HG03045 (cell line): ENCODE results near the gene TALDO1.
A peak's percentile ranks its signal among the peaks of the same experiment; 100 is the strongest.

ENCODE experiments used
- ATAC-seq: cut with Tn5 transposase; IDR thresholded peaks from one replicate; pipeline ENCODE4 v1.9.1; 2021; ENCODE audit warnings: mild to moderate bottlenecking, moderate library complexity; ENCODE audit not compliant: unreplicated experiment

Gene TALDO1

DNA sequence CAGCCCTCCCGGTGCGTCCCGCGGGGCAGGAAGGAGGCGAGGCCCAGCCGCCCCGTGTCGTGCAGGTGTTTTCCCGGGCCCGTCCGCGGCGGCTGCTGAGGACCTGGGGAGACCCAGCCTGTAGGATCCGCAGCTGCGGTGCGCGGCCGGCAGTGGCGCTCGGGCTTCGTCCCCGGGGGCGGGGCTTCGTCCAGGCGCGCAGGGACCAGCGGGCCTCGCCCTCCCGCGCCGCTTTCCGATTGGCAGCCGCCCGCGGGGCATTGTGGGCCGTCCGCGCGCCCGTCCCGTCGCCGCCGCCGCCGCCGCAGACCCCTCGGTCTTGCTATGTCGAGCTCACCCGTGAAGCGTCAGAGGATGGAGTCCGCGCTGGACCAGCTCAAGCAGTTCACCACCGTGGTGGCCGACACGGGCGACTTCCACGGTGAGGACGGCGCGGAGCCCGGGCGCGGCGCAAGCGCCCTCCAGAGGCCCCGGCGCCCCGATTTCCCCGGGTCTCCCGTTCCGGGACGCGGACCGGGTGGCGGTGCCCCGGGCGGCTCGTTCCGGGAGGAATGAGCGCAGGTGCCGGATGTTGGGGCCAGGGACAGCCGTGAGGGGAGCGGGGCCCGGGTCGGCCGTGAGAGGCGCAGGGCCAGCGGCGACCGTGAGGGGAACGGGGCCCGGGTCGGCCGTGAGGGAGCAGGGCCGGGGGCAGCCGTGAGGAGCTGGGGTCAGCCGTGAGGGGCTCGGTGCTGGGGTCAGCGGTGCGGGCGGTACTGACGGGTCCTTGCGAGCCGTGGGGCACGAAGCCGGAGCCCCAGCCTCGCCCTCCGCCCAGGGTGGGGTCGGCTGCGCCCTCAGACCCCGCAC lies at the start of gene TALDO1:
Gene TALDO1, plus strand, starts transcription at position 307 of the 849 bp plus-strand sequence. Its CDS starts 18 bp downstream, at position 325.
- ATAC-seq, result peak; percentile 89

DNA sequence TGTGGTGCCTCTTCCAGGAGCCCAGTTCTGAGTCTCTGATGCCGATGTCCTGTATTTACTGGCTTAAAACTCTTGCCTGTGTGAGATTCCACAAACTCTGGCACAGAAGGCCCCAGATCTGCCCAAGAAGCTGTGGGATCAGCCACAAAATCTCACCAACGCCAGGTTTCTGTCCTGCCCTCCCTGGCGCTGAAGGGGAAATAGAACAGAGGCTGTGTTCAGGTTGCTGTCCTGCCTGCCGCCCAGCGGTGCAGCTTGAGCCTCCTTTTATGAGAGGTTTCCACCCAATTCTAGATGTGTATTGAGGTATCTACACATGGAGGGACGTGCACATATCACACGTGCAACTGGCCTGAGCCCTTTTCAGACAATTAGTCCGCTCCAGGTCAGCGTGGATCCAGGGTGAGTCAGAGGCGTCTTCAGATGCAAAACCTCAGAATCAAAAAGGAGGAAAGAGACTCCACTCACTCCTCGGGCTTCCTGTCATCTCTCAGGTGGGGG lies 49.4 kb upstream of the TALDO1 start:
- no peak for ATAC-seq

DNA sequence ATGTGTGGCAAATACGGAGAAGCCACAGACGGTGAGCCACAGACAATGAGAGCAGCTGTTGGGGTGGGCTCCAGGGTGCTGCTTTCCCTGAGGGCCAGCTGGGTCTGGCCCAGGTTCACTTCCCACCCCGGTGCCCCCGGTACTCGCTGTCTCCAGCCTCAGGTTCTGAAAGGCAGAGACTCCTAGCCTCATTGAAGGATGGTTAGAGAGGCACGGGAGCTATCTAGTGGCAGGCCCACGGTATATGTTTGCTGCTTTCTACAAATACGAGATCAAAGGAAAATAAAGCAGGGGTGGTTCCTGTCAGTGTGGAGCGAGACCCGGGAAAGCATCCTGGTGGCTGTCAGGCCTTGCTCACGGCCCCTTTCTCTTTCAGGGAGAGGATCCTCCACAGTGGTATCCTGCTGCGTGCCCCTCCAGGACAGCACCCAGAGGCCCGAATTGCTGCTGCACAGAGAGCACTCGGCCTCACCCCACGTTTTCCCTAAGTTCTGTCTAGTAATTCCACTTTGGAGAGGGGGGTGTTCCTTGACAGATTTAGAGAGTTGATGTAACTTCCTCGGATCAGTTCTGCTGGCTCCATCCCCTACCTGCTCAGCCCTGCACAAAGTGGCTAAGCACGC lies 48.7 kb upstream of the TALDO1 start:
- ATAC-seq, result no peak

DNA sequence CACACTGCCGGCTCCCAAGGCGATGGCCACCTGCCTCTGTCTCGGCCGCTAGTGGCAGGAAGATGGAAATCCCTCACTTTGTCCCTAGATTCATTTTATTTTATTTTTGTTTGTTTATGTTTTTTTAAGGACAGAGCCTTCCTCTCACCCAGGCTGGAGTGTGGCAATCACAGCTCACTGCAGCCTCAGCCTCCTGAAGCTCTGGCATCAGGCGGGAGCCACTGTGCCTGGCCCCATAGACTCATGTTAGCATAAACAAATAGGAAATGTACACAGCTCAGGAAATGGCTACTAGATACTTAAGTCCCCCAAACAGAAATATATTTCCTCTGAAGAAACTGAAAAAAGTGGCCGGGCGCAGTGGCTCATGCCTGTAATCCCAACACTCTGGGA lies 48.2 kb upstream of the TALDO1 start:
- no peak for ATAC-seq

DNA sequence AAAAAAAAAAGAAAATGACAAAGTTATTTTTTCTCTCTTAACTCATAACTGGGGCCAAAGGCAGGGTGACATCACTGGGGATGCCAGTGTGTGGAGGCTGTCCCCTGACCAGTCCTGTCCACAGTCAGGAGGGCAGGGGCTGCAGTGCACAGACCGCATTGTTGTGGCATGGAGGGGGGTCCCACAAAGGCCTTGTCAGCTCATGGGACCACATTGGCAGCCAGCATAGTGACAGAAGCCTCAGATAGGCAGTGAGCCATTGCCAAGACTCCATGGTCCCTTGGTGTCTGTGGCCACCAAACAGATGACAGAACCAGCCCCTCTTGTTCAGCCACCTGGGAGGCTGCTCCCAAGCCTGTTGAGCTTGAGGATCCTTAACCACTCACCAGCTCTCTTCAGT lies 47.5 kb upstream of the TALDO1 start:
- no peak for ATAC-seq

DNA sequence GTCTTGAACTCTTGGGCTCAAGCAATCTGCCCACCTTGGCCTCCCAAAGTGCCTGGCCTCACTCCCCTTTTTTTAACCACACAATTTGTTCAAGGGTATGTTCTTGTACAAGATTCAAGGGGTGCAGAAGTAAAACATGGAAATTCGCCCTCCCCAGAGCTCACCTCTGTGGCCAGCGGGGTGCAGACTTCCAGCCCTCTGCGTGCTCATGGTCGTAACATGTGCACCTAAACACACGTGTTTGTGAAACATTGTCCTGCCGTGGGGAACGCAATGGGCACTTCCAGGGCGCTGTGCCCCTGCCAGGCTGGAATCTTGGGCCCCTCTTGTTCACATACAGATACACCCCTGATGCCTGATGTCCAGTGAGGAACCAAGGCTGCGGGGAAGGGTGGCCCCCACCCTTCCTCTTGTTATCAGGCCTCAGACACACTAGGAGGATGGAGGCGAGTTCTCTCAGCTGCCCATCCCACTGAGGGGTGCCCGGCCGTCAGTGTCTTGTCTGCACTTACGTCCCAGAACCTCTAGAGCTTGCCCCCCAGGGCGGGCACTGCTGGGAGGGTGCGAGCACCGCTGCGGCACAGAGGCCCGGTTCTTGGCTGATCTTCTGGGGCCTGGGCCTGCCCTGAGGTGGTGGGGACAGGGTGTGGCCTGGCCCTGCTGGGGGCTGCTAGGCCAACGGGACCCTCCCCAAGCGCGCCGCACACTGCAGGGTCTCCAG lies 45.4 kb upstream of the TALDO1 start:
- ATAC-seq, result no peak

DNA sequence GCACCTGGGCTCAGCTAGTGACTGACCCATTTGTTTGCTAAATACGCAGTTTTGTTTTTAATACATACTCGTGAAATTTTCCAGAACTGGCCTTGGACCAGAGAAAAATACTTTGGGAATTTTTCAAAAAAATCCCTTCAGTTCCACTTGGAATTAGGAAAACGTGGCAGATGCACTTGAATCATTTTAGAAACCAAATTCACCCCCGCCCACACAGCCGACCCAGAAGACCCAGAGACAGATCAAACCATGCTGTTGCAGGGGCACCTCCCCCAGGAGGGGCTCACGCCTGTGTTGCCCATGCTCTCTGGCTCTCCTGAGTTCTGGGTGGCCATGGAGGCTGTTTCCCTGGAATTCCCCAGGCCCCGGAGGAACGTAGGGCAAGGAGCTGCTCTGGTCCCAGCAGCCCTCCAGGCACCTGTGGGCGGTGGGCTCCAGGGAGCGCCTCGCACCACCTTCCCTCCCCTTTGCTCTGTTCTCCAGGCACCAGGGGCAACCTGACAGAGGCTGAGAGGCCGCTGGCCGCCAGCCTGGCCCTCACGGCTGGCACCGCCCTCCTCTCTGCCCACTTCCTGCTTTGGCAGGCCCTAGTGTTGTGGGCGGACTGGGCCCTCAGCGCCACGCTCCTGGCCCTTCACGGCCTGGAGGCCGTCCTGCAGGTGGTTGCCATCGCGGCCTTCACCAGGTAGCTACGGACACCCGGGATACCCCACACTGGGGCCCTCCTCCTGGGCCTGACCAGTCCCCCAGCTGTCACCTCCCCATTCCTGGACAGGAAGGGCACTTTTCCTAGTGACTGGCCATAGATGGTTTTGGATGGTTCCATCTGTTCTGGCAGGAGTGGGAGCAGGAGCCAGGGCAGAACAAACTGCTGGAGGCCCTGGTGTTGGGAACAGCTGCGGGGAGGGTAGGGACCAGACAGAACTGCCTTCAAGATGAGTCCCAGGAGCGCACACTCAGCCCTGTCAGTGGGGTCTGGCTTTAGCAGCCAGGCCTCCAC lies 44.5 kb upstream of the TALDO1 start:
- no peak for ATAC-seq

DNA sequence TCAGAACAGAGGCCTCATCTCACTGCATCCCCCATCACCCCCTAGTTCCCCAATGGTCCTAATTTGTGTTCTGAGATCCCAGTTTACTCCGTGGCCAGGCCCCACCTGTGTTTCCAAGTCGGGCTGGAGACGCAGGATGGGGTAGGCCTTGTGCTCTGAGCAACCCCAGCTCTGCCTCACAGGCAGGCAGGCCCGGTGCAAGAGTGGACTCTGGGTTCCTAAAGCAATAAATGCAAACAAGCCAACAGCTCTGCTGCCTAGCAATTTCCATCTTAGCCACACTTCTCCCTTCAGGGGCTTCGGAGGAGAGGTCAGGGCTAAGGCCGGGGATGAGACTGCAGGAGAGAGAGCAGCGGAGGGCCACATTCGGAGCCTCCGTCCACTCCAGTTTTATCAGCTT lies 43.8 kb upstream of the TALDO1 start:
- ATAC-seq, result no peak

DNA sequence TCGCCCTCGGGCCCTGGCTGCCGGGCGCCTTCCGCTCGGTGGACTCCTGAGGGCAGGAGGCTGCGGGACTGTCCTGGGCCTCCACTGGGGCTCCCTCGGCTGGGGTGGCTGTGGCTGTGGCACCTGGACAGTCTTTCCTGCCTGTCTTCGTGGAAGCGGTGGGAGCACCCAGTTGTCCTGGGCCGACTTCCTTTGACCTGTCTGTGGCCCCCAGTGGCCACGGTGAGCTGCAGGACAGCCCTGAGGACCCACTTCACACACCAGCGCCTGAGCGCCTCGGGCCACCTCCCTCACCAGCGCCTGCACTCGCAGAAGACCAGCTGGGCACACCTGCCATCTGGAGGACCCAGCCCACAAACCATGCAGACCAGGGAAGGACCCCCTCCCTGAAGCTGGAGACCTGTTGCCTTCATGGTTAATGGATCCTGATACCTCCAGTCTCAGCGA lies 43.0 kb upstream of the TALDO1 start:
- no peak for ATAC-seq

DNA sequence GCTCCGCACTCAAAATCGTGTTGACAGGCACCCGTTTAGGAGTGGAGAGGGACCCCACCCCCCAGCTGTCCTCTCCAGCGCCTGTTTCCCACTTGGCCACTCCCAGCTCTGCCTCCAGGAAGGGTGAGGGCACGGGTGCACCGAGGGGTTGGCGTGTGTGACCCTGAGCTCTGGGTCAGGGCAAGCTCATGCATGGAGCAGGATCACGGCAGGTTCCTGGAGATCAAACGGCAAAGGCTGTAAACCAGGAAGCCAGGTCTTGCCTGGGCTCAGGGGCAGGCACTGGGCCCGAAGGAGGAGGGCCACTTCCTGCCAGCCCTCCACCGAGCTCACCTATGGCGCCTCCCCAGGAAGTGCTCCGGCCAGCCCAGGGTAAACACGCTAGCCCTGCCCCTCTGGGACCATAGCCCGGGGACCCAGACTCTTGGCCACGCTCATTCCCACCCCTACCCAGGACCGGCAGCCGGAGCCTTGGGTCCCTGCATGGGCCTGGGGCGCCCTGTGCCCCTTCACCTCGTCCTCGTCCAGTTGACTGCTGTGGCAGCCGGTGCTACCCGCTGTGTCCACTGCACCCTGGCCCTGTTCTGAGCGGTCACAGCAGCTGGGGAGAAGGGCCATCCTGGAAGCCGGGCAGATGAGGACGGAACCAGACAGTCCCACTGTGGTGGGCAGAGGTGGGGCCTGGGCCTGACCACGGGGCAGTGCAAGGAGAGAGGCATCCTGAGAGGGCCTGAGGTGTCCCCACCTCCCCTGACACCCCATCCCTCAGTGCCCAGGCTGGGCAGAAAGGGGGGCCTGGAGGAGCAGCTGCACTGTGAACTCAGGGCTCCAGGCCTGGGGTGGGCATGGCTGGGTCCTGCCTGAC lies 42.3 kb upstream of the TALDO1 start:
- no peak for ATAC-seq

DNA sequence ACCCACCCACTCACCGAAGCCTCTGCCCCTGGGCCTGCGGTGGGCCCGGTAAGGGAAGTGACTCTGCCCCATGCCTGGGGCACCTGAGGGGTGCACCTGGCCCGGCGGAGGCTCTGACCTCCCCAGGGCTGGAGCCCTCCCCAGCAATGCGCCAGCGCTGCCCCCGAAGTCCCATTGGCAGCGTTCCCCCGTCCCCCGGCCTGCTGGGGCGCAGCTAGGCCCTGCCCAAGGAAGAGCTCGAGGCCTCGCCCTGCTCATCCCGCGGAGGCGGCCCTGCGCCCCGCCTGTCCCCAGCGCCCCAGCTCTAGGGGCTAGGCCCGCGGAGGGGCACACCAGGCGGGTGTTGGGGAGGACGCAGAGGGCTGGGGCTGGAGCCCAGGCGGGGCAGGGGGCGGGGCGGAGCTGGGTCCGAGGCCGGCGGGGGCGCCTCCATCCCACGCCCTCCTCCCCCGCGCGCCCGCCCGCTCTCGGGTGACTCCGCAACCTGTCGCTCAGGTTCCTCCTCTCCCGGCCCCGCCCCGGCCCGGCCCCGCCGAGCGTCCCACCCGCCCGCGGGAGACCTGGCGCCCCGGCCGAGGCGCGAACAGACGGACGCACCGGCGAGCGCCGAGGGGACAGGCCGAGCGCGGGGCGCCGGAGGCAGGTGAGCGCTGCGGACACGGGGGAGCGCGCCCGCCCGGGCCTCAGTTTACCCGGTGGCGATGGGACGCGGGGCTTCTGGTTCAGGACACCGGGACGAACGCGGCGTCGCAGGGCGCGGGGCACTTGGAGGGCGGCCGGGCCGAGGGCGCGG lies 41.4 kb upstream of the TALDO1 start, which contains the start of gene EPS8L2:
Gene EPS8L2, plus strand, starts transcription at position 586 of the 793 bp plus-strand sequence. CDS start 3,177 bp downstream, outside the sequence.
- ATAC-seq, result no peak

DNA sequence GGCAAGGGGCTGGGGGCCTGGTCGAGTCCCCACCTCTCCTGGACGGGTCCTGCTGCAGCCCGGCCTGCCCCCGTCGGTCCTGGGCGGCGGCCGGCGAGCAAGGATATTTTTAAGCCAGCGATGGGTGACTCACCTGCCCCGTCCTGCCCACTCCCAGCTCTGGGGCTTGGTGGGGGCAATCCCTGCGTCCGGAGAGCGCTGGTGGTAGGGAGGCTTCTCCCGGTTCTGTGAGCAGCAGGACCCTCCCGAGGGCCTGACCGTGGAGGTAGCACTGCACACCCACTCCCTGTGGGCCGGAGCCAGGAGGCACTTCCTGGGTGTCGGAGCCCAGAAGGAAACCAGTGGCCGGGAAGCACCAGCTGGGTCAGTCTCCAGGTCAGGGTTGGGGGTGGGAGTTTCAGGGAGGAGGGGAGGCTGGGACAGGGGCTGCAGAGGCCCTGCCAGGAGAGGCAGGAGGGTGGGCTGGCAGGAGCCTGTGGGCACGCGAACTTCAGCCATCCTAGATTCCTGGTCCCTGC lies 40.8 kb upstream of the TALDO1 start:
- ATAC-seq, result no peak

DNA sequence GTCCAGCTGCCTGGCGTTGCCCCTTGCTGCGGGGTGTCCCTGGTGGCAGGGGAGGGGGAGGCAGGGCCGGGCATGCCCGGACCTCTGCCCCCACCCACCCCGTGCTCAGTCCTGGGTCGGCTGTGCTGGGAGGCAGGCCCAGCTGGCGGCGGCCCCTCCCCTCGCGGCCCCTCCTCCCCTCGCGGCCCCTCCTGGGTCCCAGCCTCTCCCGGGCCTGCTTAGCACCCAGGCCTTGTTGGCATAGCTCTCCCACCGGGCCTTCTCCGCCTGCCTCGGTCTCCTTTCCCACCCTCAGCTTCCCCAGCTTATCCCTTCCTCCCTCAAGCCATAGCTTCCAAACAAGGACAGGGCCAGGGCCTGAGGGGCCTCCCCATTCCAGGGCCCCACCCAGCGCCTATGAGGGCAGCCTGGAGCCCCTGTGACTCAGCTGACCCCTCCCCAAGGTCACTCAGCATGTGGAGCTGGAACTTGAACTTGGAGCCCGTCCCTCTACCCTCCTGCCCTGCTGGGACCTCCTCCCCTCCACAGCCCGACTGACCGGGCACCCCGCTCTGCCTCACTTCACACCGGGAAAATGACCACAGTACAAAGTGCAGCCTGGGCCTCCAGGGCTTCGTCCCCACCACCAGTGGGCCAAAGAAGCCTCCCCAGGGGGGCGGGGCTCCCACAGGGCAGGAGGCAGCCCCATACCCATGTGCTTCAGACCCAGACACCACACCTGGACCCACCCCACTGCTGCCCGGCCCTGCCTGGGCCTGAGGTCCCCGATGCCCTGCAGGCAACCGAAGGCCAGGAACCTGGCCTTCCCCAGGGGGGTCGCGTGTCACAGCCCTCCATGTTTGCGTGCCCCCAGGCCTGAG lies 40.1 kb upstream of the TALDO1 start:
- no peak for ATAC-seq

DNA sequence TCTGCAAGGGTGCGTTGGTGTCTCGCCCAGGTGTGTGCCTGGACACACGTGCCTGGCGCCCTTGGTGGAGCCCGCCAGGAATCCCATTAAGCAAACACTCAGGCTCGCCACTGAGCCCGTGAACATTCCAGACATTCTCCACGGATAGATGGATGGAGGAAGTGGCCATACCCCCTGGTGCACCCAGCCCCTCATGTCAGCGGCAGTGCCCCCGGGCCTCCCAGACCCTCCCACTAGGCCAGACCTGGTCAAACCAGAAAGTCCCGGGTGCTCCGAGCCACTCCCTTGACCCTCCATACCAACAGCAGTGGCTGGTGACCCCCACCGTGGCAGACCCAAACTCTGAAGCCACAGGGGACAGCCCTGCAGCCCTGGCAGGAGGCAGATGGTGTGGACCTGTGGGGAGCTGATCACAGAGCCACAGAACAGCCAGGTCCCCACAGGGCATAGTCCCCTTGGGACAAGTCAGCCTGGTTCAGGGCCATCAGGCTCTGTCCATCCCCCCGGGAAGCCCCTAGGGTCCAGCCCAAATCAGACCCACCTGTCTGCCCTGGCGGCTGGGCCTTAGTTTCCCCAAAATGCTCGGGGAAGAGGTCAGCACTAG lies 39.3 kb upstream of the TALDO1 start:
- ATAC-seq, result no peak

DNA sequence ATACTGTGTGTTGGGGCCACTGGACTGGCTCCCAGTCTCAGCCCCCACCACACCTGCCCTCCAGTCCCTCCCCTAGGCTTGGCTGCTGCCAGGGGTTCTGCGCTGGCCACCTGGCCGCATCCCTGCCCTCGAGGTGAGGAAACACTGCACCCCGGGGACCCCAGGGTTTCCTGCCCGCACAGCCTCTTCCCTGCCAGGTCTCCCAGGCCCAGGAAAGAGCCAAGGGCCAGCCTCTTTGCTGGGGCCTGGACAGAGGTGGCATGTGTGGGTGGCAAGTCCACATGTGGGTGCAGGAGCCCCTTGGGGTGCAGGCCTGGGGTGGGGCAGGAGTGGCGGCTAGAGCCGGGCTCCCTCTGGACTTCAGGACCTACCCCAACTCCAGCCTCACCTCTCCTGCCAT lies 38.8 kb upstream of the TALDO1 start:
- no peak for ATAC-seq

DNA sequence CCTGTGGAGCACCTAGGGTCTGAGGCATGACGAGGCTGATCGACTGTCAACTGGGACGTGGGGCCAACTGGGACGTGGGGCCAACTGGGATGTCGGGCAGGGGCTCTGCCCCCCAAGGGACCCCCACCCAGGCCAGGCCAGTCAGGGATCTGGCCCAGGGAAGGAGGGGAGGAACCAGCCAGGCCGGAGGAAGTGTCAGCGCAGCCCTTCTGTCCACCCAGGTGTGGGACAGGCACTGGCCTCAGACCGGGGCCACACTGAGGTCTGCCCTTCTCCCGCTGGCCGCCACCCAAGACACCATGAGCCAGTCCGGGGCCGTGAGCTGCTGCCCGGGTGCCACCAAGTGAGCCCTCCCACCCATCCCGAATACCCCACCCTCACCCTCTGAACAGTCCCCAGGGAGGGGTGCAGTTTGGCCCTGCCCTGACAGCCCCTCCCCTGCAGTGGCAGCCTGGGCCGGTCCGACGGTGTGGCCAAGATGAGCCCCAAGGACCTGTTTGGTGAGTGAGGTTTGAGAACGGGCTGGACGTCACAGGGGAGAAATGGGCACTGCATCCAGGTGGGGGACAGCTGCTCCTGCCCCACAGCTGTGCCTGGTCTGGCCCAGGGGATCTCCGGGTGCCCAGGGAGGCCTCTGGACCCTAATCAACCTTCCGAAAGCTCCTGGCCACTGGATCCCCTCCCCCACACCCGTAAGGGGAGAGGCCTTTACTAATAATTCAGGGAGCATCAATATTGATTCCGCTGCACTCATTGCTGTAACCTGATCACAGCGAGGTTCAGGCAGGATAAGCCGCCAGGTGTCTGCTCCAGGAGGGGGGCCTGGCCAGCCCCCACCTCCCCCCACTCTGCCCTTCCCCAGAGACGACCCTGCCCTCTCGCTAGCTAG lies 37.9 kb upstream of the TALDO1 start:
- no peak for ATAC-seq
